HepG2 (cell line): ENCODE data around the gene ADGRD1. TPM values are rescaled to one million over a fixed set of nuclear protein-coding genes. Genes with fewer than 3 reads are reported as not detected.
"Not testable (repeated sequence)": the region's sequence is repeated elsewhere in the genome, so short reads cannot be mapped to it uniquely, and the experiment has no call there.

ENCODE experiments used
- ATAC-seq: fragments of 200-7000 bp; cut with Tn5 transposase; 3 replicates; pipeline ENCODE4 v1.9.1; 2020; ENCODE audit warnings: mild to moderate bottlenecking, moderate library complexity
- BruUV-seq: library from RNA; stranded (reverse); fragments of 400-500 nt; replicated peaks from 2 replicates; lab custom pipeline; 2021; lab: Mats Ljungman, UMichigan
- CTCF ChIA-PET: fragments of 300-600 bp; formaldehyde crosslinking; extraction: SDS; loops from one replicate; lab custom pipeline; 2021; ENCODE audit warnings: low total read pairs, inconsistent platforms, low intra/inter-chr PET ratio; lab: Yijun Ruan, JAX
- POLR2A ChIA-PET: fragments of 350-600 bp; sonication (Branson Sonifier 250); formaldehyde crosslinking; loops from one replicate; lab custom pipeline; 2020; ENCODE audit warnings: antibody characterized with exemption, inconsistent platforms; lab: Yijun Ruan, JAX
- DNase-seq: peaks from one replicate; pipeline ENCODE4 v3.0.0-alpha.2; 2015; ENCODE audit warnings: low spot score
- FAIRE-seq: peaks from 3 replicates; lab custom pipeline; 2011; peaks lifted over from hg19 to GRCh38; lab: Jason Lieb, UNC
- H2AFZ ChIP-seq: one replicate; pipeline ENCODE4 v1.6.1; 2011; ENCODE audit warnings: low read length, inconsistent platforms
- H3K27ac ChIP-seq: fragments of 300-600 bp; 3 replicates; pipeline ENCODE4 v1.8.0; 2011; ENCODE audit warnings: mixed run types, mild to moderate bottlenecking, mixed read lengths, low read length, inconsistent platforms; ENCODE audit not compliant: insufficient read depth; ENCODE audit errors: extremely low read length
- H3K27me3 ChIP-seq, 2 experiments: fragments of 200-600 bp in 1 of 2; 2 replicates in 1 of 2; 3 replicates in 1 of 2; pipeline versions ENCODE4 v1.6.0 to v1.8.0; 2011; ENCODE audit warnings: low read length in 2 of 2, mild to moderate bottlenecking in 2 of 2, moderate library complexity in 2 of 2, inconsistent platforms in 1 of 2; ENCODE audit not compliant: insufficient read depth in 2 of 2, control insufficient read depth in 1 of 2
- H3K36me3 ChIP-seq, 2 experiments: fragments of 200-600 bp in 1 of 2; replicated peaks in 1 of 2; 2 replicates in 1 of 2; 3 replicates in 1 of 2; pipeline versions ENCODE4 v1.5.1 to v1.8.0; 2011; ENCODE audit warnings: low read length in 2 of 2, inconsistent platforms in 1 of 2; ENCODE audit not compliant: insufficient read depth in 2 of 2, control insufficient read depth in 1 of 2
- H3K4me1 ChIP-seq: 2 replicates; pipeline ENCODE4 v1.5.1; 2012; ENCODE audit warnings: low read length, inconsistent platforms; ENCODE audit not compliant: insufficient read depth
- H3K4me2 ChIP-seq: 2 replicates; pipeline ENCODE4 v1.6.0; 2011; ENCODE audit warnings: low read depth, low read length, inconsistent platforms
- H3K4me3 ChIP-seq, 3 experiments: fragments of 200-600 bp in 1 of 3; sonication (generic), shearing (Covaris generic) in 1 of 3; replicated peaks in 1 of 3; 2 replicates each; pipeline ENCODE4 v1.5.1; 2011 to 2016; ENCODE audit warnings: low read length in 3 of 3, inconsistent platforms in 2 of 3, low read depth in 2 of 3, mild to moderate bottlenecking in 2 of 3, control low read depth in 1 of 3, mixed read lengths in 1 of 3; ENCODE audit not compliant: insufficient read depth in 1 of 3
- H3K79me2 ChIP-seq: one replicate; pipeline ENCODE4 v1.6.1; 2011; ENCODE audit warnings: low read length, inconsistent platforms; ENCODE audit not compliant: insufficient read depth
- H3K9ac ChIP-seq: 2 replicates; pipeline ENCODE4 v1.6.0; 2011; ENCODE audit warnings: mild to moderate bottlenecking, low read depth, low read length, inconsistent platforms; ENCODE audit not compliant: insufficient read depth
- H3K9me3 ChIP-seq: 2 replicates; pipeline ENCODE4 v1.5.1; 2012; ENCODE audit warnings: mild to moderate bottlenecking, low read length
- H4K20me1 ChIP-seq: 2 replicates; pipeline ENCODE4 v1.6.0; 2011; ENCODE audit warnings: inconsistent platforms, mild to moderate bottlenecking, low read length, moderate library complexity; ENCODE audit not compliant: insufficient read depth
- AKAP8 ChIP-seq: sonication (generic); formaldehyde crosslinking; IDR thresholded peaks from 2 replicates; pipeline ENCODE4 v1.5.1; 2020; ENCODE audit warnings: mild to moderate bottlenecking, missing genetic modification reagents
- BHLHE40 ChIP-seq: IDR thresholded peaks from 2 replicates; pipeline ENCODE4 v1.6.1; 2011; ENCODE audit warnings: low read length, improper control_type of control experiment
- DMAP1 ChIP-seq: IDR thresholded peaks from 2 replicates; pipeline ENCODE4 v1.6.1; 2016
- DNMT1 ChIP-seq: sonication (generic); formaldehyde crosslinking; IDR thresholded peaks from 2 replicates; pipeline ENCODE4 v1.5.1; 2020; ENCODE audit warnings: mild to moderate bottlenecking, missing genetic modification reagents
- ELF3 ChIP-seq: IDR thresholded peaks from 2 replicates; pipeline ENCODE4 v1.6.1; 2016; ENCODE audit warnings: missing genetic modification reagents, missing compliant biosample characterization
- EP300 ChIP-seq, 3 experiments: sonication (generic) in 1 of 3; formaldehyde crosslinking in 1 of 3; IDR thresholded peaks; 2 replicates each; pipeline versions ENCODE4 v1.5.1 to v1.6.1; 2011 to 2020; ENCODE audit warnings: low read depth in 2 of 3, low read length in 2 of 3, borderline replicate concordance in 1 of 3, improper control_type of control experiment in 1 of 3, mild to moderate bottlenecking in 1 of 3, missing genetic modification reagents in 1 of 3, moderate library complexity in 1 of 3
- ESRRA ChIP-seq: sonication (generic); formaldehyde crosslinking; IDR thresholded peaks from 2 replicates; pipeline ENCODE4 v1.5.1; 2020; ENCODE audit warnings: mild to moderate bottlenecking, low read depth, missing genetic modification reagents
- FOXP1 ChIP-seq, 2 experiments: fragments of 450-650 bp in 1 of 2; IDR thresholded peaks; 2 replicates each; pipeline ENCODE4 v1.6.1; 2017 to 2018; ENCODE audit warnings: antibody characterized with exemption in 1 of 2
- KMT2A ChIP-seq: sonication (generic); formaldehyde crosslinking; IDR thresholded peaks from 2 replicates; pipeline ENCODE4 v1.4.0; 2020; ENCODE audit warnings: missing genetic modification reagents
- MBNL3 ChIP-seq: fragments of 250-450 bp; sonication (Bioruptor Pico); conservative IDR thresholded peaks from 2 replicates; pipeline ENCODE4 v1.8.0; 2022; ENCODE audit warnings: mild to moderate bottlenecking, inconsistent platforms
- NFE2L1 ChIP-seq: sonication (generic); formaldehyde crosslinking; IDR thresholded peaks from 2 replicates; pipeline ENCODE4 v1.4.0; 2020; ENCODE audit warnings: missing genetic modification reagents, mild to moderate bottlenecking, borderline replicate concordance
- NPAS2 ChIP-seq: sonication (generic); formaldehyde crosslinking; IDR thresholded peaks from 2 replicates; pipeline ENCODE4 v1.8.0; 2022; ENCODE audit warnings: mild to moderate bottlenecking, missing genetic modification reagents, borderline replicate concordance
- ZNF207 ChIP-seq: fragments of 450-650 bp; IDR thresholded peaks from 2 replicates; pipeline ENCODE4 v1.6.1; 2016; ENCODE audit warnings: antibody characterized with exemption, borderline replicate concordance
- ZNF629 ChIP-seq: sonication (generic); formaldehyde crosslinking; conservative IDR thresholded peaks from 2 replicates; pipeline ENCODE4 v1.5.0; 2020; ENCODE audit warnings: missing genetic modification reagents
- ZNF652 ChIP-seq: IDR thresholded peaks from 2 replicates; pipeline ENCODE4 v1.6.1; 2016; ENCODE audit warnings: low read depth, borderline replicate concordance
- ZNF713 ChIP-seq: sonication (generic); formaldehyde crosslinking; IDR thresholded peaks from 2 replicates; pipeline ENCODE4 v1.4.0; 2020; ENCODE audit warnings: mild to moderate bottlenecking, missing genetic modification reagents
- WGBS: methylation state at CpG from one replicate; pipeline ENCODE4 v1.1.6; 2017; ENCODE audit warnings: low lambda C conversion rate; 5-methylcytosine and 5-hydroxymethylcytosine counted together
- in situ Hi-C: cut with HindIII; loops from 2 replicates; pipeline ENCODE4 v1.10.0; 2017; ENCODE audit warnings: low pct_unique_long_range_greater_than_20kb; ENCODE audit not compliant: extremely low pct_ligation_motif_present
- intact Hi-C: fragments of 100-400 bp; cut with micrococcal nuclease; formaldehyde crosslinking; loops from one replicate; pipeline ENCODE4 v1.10.0; 2022; ENCODE audit not compliant: unreplicated experiment
- polyA plus RNA-seq, 8 experiments: library from polyadenylated mRNA; depleted of rRNA in 3 of 8; stranded (reverse) in 7 of 8; unstranded in 1 of 8; fragments of >200 nt; fragmentation: Illumina TruSeq in 4 of 8; extraction: Trizol in 4 of 8; gene quantifications; 2 replicates each; pipeline versions ENCODE4 v1.2.1 to v1.2.3, GENCODE V29; 2011 to 2016; ENCODE audit warnings: low read depth in 4 of 8, missing spikeins in 1 of 8, mixed read lengths in 1 of 8; ENCODE audit not compliant: insufficient read depth in 1 of 8
- total RNA-seq, 5 experiments: library from RNA; depleted of rRNA; stranded (reverse); fragments of >200 nt; fragmentation: Illumina TruSeq; extraction: Trizol; gene quantifications; 2 replicates each; pipeline ENCODE4 v1.2.3, GENCODE V29; 2016; ENCODE audit warnings: low read depth in 1 of 5
- TF ChIP-seq, protein P1 (sequence below): sonication (generic); formaldehyde crosslinking; IDR thresholded peaks from 2 replicates; pipeline ENCODE4 v1.4.0; 2020; ENCODE audit warnings: mild to moderate bottlenecking, missing genetic modification reagents
- TF ChIP-seq, protein P2 (sequence below): IDR thresholded peaks from 2 replicates; pipeline ENCODE4 v1.6.1; 2016; ENCODE audit warnings: missing compliant biosample characterization, missing genetic modification reagents, borderline replicate concordance

The ADGRD1 gene
- total and polyA plus RNA-seq, 2 of the 13 experiments (the other 11 are each of a cell fraction or from before 2014, with no cell fraction given): 0.46 to 12.4 TPM

DNA sequence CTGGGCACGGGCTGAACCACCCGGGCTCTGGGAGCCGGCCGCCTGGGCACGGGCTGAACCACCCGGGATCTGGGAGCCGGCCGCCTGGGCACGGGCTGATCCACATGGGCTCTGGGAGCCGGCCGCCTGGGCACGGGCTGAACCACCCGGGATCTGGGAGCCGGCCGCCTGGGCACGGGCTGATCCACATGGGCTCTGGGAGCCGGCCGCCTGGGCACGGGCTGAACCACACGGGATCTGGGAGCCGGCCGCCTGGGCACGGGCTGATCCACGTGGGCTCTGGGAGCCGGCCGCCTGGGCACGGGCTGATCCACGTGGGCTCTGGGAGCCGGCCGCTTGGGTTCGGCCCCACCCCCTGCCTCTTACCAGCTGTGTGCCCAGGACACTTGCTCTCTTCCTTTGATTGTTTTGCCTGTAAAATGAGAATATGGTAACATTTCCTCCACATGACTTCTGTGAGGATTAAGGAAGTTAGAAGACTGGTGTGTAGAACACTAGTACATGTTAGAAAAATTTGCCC lies 48.7 kb upstream of the ADGRD1 start:
- H3K9me3 ChIP-seq, H3K27ac ChIP-seq, CTCF ChIA-PET, ATAC-seq, H3K4me2 ChIP-seq, H4K20me1 ChIP-seq, H3K4me3 ChIP-seq, H3K79me2 ChIP-seq, H3K36me3 ChIP-seq, intact Hi-C loops, H3K27me3 ChIP-seq, BruUV-seq, POLR2A ChIA-PET, FAIRE-seq, H2AFZ ChIP-seq, H3K9ac ChIP-seq, DNase-seq, H3K4me1 ChIP-seq: not testable (repeated sequence)
- in situ Hi-C loops: loop anchor here (25.0 kb wide), 1 partner anchor 557 kb away; no protein-coding TSS in a partner anchor
- 65% methylated on average over 9 of the region's 31 CpGs for WGBS

DNA sequence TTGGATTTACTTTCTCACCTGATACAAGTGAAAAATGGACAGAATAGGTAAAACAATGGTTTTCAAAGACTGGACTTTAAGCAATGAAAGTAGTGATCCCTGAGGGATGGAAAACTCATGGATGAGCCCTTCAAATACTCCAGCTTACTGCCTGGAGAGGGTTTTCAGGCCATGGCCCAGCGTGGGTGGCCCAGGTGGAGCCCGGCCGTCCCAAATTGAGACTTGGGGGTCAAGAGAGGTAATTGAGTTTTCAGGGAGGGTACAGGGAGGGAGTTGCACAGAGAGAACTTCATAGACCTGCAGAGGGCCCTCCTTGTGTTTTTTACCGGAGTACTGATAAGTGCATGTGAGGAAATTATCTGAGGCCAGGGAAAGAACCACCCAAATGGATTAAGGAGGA lies 44.6 kb upstream of the ADGRD1 start:
- H3K4me1 ChIP-seq: no peaks in the 10 kb centered on the region
- in situ Hi-C loops (loop anchor here (25.0 kb wide), 1 partner anchor 553 kb away; no protein-coding TSS in a partner anchor), intact Hi-C loops (no loop called here)
- POLR2A ChIA-PET: no interaction called here
- WGBS: 23% methylated on average over 4 of the region's 4 CpGs
- CTCF ChIA-PET: no interaction called here
- H3K79me2 ChIP-seq: no peaks in the 10 kb centered on the region
- no peaks in the 10 kb centered on the region for H3K9me3 ChIP-seq
- H3K27me3 ChIP-seq: no peaks in the 10 kb centered on the region; a peak in 1 of 5 replicates
- H3K27ac ChIP-seq: no peak overlapping the region
- no peak overlapping the region for H3K9ac ChIP-seq
- no peak for DNase-seq
- H2AFZ ChIP-seq: no peak overlapping the region
- no TSS peak for BruUV-seq
- H3K4me2 ChIP-seq: no peak overlapping the region
- H4K20me1 ChIP-seq: no peaks in the 10 kb centered on the region
- no peak for ATAC-seq
- H3K36me3 ChIP-seq: no peaks in the 10 kb centered on the region
- FAIRE-seq: no peak
- H3K4me3 ChIP-seq: no peak overlapping the region
- TF ChIP-seq ESRRA (no peak), EP300 (IDR thresholded peaks at IDR 0.05; ENCODE audit: low read depth in 2 of 2, low read length in 2 of 2) (no peak), EP300 (CRISPR knock-in tag; IDR thresholded peaks at IDR 0.05; ENCODE audit: borderline replicate concordance) (no peak), FOXP1 (IDR thresholded peaks at IDR 0.05) (no peak), FOXP1 (CRISPR knock-in tag; IDR thresholded peaks at IDR 0.05) (no peak), ELF3 (no peak), MBNL3 (CRISPR knock-in tag) (no peak), ZNF629 (CRISPR knock-in tag) (no peak), DMAP1 (CRISPR knock-in tag) (no peak), BHLHE40 (no peak), AKAP8 (CRISPR knock-in tag) (no peak), ZNF652 (CRISPR knock-in tag) (no peak), DNMT1 (CRISPR knock-in tag) (no peak), ZNF207 (no peak), ZNF713 (CRISPR knock-in tag) (no peak), NPAS2 (no peak), KMT2A (CRISPR knock-in tag) (no peak), NFE2L1 (CRISPR knock-in tag) (no peak)
- TF ChIP-seq, protein P1, sequence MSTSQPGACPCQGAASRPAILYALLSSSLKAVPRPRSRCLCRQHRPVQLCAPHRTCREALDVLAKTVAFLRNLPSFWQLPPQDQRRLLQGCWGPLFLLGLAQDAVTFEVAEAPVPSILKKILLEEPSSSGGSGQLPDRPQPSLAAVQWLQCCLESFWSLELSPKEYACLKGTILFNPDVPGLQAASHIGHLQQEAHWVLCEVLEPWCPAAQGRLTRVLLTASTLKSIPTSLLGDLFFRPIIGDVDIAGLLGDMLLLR (CRISPR knock-in tag): no peak
- TF ChIP-seq, protein P2, sequence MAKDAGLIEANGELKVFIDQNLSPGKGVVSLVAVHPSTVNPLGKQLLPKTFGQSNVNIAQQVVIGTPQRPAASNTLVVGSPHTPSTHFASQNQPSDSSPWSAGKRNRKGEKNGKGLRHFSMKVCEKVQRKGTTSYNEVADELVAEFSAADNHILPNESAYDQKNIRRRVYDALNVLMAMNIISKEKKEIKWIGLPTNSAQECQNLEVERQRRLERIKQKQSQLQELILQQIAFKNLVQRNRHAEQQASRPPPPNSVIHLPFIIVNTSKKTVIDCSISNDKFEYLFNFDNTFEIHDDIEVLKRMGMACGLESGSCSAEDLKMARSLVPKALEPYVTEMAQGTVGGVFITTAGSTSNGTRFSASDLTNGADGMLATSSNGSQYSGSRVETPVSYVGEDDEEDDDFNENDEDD (CRISPR knock-in tag): no peak
